Stimulated activated naive CD8-positive, alpha-beta T cell treated with anti-CD3 and anti-CD28 coated beads, Interleukin-15, Interleukin-2, amounts not matched to agents 100 ng/mL and 50 ng/mL, for 24 hours (primary cell): ENCODE results near the gene MAP9.
"Not testable (repeated sequence)": the region's sequence is repeated elsewhere in the genome, so short reads cannot be mapped to it uniquely, and the experiment has no call there.

ENCODE experiments used
- H3K27ac Mint-ChIP-seq: one replicate; pipeline ENCODE4 v1.8.0; 2021; ENCODE audit warnings: mild to moderate bottlenecking, mixed read lengths
- H3K27me3 Mint-ChIP-seq: one replicate; pipeline ENCODE4 v1.8.0; 2021; ENCODE audit warnings: mixed read lengths
- H3K36me3 Mint-ChIP-seq: one replicate; pipeline ENCODE4 v1.8.0; 2021; ENCODE audit warnings: low read depth, mixed read lengths
- H3K4me1 Mint-ChIP-seq: one replicate; pipeline ENCODE4 v1.8.0; 2021; ENCODE audit warnings: low read depth, mixed read lengths
- H3K4me3 Mint-ChIP-seq: one replicate; pipeline ENCODE4 v1.8.0; 2021; ENCODE audit warnings: mild to moderate bottlenecking, mixed read lengths
- H3K9me3 Mint-ChIP-seq: one replicate; pipeline ENCODE4 v1.8.0; 2021; ENCODE audit warnings: mixed read lengths

The MAP9 gene

GRCh38 chr4:155376387-155377268, at the start of gene MAP9:
Gene MAP9 (minus strand): TSS chr4:155376965. CDS start chr4:155375850, 1,115 bp downstream.
- Mint-ChIP-seq H3K4me1 (peaks cover 20% of the 10 kb centered on the region), H3K4me3 (peak within 1 kb of the TSS; percentile 84), H3K9me3 (no peaks in the 10 kb centered on the region), H3K27me3 (no peaks in the 10 kb centered on the region), H3K36me3 (peaks cover 5% of the 10 kb centered on the region), H3K27ac (peak within 1 kb of the TSS; percentile 61)

- not testable (repeated sequence) for H3K4me3 Mint-ChIP-seq, H3K36me3 Mint-ChIP-seq, H3K27ac Mint-ChIP-seq, H3K4me1 Mint-ChIP-seq, H3K9me3 Mint-ChIP-seq
- H3K27me3 Mint-ChIP-seq, result peaks cover 14% of the 10 kb centered on the region
Observed at GRCh38 chr4:155424778-155425177, 48.0 kb upstream of the MAP9 start.

- Mint-ChIP-seq H3K27me3 (peaks cover 6% of the 10 kb centered on the region), H3K4me1 (no peaks in the 10 kb centered on the region), H3K36me3 (no peaks in the 10 kb centered on the region), H3K4me3 (no peak overlapping the region), H3K9me3 (peaks cover 10% of the 10 kb centered on the region), H3K27ac (no peak overlapping the region)
Observed at GRCh38 chr4:155423671-155424070, 46.9 kb upstream of the MAP9 start.

GRCh38 chr4:155419266-155419665, 42.5 kb upstream of the MAP9 start:
- Mint-ChIP-seq H3K4me1 (no peaks in the 10 kb centered on the region), H3K27me3 (peaks cover 6% of the 10 kb centered on the region), H3K4me3 (no peak overlapping the region), H3K27ac (no peak overlapping the region), H3K36me3 (no peaks in the 10 kb centered on the region), H3K9me3 (peaks cover 10% of the 10 kb centered on the region)

- Mint-ChIP-seq H3K27ac (no peak overlapping the region), H3K4me1 (no peaks in the 10 kb centered on the region), H3K4me3 (no peak overlapping the region), H3K36me3 (no peaks in the 10 kb centered on the region), H3K9me3 (no peaks in the 10 kb centered on the region), H3K27me3 (peaks cover 8% of the 10 kb centered on the region)
Observed at GRCh38 chr4:155415662-155416061, 38.9 kb upstream of the MAP9 start.

- Mint-ChIP-seq H3K27ac (no peak overlapping the region), H3K9me3 (no peaks in the 10 kb centered on the region), H3K4me1 (no peaks in the 10 kb centered on the region), H3K4me3 (no peak overlapping the region), H3K27me3 (peaks cover 18% of the 10 kb centered on the region), H3K36me3 (no peaks in the 10 kb centered on the region)
Observed at GRCh38 chr4:155413451-155413850, 36.7 kb upstream of the MAP9 start.

- Mint-ChIP-seq H3K4me3 (no peak overlapping the region), H3K9me3 (no peaks in the 10 kb centered on the region), H3K36me3 (no peaks in the 10 kb centered on the region), H3K4me1 (no peaks in the 10 kb centered on the region), H3K27ac (no peak overlapping the region), H3K27me3 (peaks cover 18% of the 10 kb centered on the region)
Observed at GRCh38 chr4:155411546-155411945, 34.8 kb upstream of the MAP9 start.

- H3K4me1 Mint-ChIP-seq, result no peaks in the 10 kb centered on the region
- H3K4me3 Mint-ChIP-seq, result no peak overlapping the region
- H3K27me3 Mint-ChIP-seq, result peaks cover 18% of the 10 kb centered on the region
- H3K36me3 Mint-ChIP-seq, result no peaks in the 10 kb centered on the region
- no peaks in the 10 kb centered on the region for H3K9me3 Mint-ChIP-seq
- no peak overlapping the region for H3K27ac Mint-ChIP-seq
Observed at GRCh38 chr4:155408796-155409195, 32.0 kb upstream of the MAP9 start.

GRCh38 chr4:155407480-155407879, 30.7 kb upstream of the MAP9 start:
- no peak overlapping the region for H3K4me3 Mint-ChIP-seq
- no peaks in the 10 kb centered on the region for H3K4me1 Mint-ChIP-seq
- H3K9me3 Mint-ChIP-seq, result no peaks in the 10 kb centered on the region
- H3K27me3 Mint-ChIP-seq, result peaks cover 14% of the 10 kb centered on the region
- H3K36me3 Mint-ChIP-seq, result no peaks in the 10 kb centered on the region
- H3K27ac Mint-ChIP-seq, result no peak overlapping the region

GRCh38 chr4:155405059-155405458, 28.3 kb upstream of the MAP9 start:
- Mint-ChIP-seq H3K27ac (no peak overlapping the region), H3K4me3 (no peak overlapping the region), H3K4me1 (no peaks in the 10 kb centered on the region)

GRCh38 chr4:155403886-155404285, 27.1 kb upstream of the MAP9 start:
- H3K9me3 Mint-ChIP-seq, result no peaks in the 10 kb centered on the region

More at GRCh38 chr4:155405059-155405458, 28.3 kb upstream of the MAP9 start:
- H3K36me3 Mint-ChIP-seq, result no peaks in the 10 kb centered on the region
- peaks cover 5% of the 10 kb centered on the region for H3K27me3 Mint-ChIP-seq
- no peaks in the 10 kb centered on the region for H3K9me3 Mint-ChIP-seq

GRCh38 chr4:155402941-155403340, 26.2 kb upstream of the MAP9 start:
- no peak overlapping the region for H3K4me3 Mint-ChIP-seq
- no peak overlapping the region for H3K27ac Mint-ChIP-seq
- no peaks in the 10 kb centered on the region for H3K27me3 Mint-ChIP-seq
- no peaks in the 10 kb centered on the region for H3K9me3 Mint-ChIP-seq
- no peaks in the 10 kb centered on the region for H3K4me1 Mint-ChIP-seq
- H3K36me3 Mint-ChIP-seq, result no peaks in the 10 kb centered on the region

More at GRCh38 chr4:155403886-155404285, 27.1 kb upstream of the MAP9 start:
- Mint-ChIP-seq H3K4me3 (no peak overlapping the region), H3K36me3 (no peaks in the 10 kb centered on the region), H3K4me1 (no peaks in the 10 kb centered on the region), H3K27ac (no peak overlapping the region), H3K27me3 (no peaks in the 10 kb centered on the region)

GRCh38 chr4:155400893-155401292, 24.1 kb upstream of the MAP9 start:
- no peaks in the 10 kb centered on the region for H3K36me3 Mint-ChIP-seq
- H3K27ac Mint-ChIP-seq, result no peak overlapping the region
- H3K9me3 Mint-ChIP-seq, result no peaks in the 10 kb centered on the region
- no peak overlapping the region for H3K4me3 Mint-ChIP-seq
- no peaks in the 10 kb centered on the region for H3K4me1 Mint-ChIP-seq
- H3K27me3 Mint-ChIP-seq, result peaks cover 7% of the 10 kb centered on the region

GRCh38 chr4:155399974-155400697, 23.4 kb upstream of the MAP9 start:
- Mint-ChIP-seq H3K4me1 (no peaks in the 10 kb centered on the region), H3K27ac (no peak overlapping the region), H3K36me3 (no peaks in the 10 kb centered on the region), H3K4me3 (no peak overlapping the region), H3K27me3 (peaks cover 7% of the 10 kb centered on the region), H3K9me3 (no peaks in the 10 kb centered on the region)

GRCh38 chr4:155392481-155393184, 15.9 kb upstream of the MAP9 start:
- Mint-ChIP-seq H3K4me3 (no peak overlapping the region), H3K36me3 (no peaks in the 10 kb centered on the region), H3K4me1 (no peaks in the 10 kb centered on the region), H3K27ac (no peak overlapping the region), H3K27me3 (peaks cover 7% of the 10 kb centered on the region), H3K9me3 (no peaks in the 10 kb centered on the region)
